ENCODE results near the gene RCE1.

The RCE1 gene

GRCh38 chr11:66815646-66816045 is 27.6 kb upstream of the RCE1 start (continued):
- no peak for TF ChIP-seq BCL6B (tag by site-specific recombination; IDR thresholded peaks at IDR 0.05)
- TF ChIP-seq ZNF571 (tag by site-specific recombination; IDR thresholded peaks at IDR 0.05): no peak
- TF ChIP-seq ZNF768 (tag by site-specific recombination; IDR thresholded peaks at IDR 0.05): no peak
- no peak for TF ChIP-seq ZNF148 (tag by site-specific recombination; IDR thresholded peaks at IDR 0.05; ENCODE audit: borderline replicate concordance)
- TF ChIP-seq KLF7 (tag by site-specific recombination; IDR thresholded peaks at IDR 0.05; ENCODE audit: borderline replicate concordance): no peak
- no peak for TF ChIP-seq ZNF155 (tag by site-specific recombination; IDR thresholded peaks at IDR 0.05)
- no peak for TF ChIP-seq YY1 (tag by site-specific recombination; IDR thresholded peaks at IDR 0.05)
- no peak for TF ChIP-seq ZNF354C (tag by site-specific recombination; IDR thresholded peaks at IDR 0.05; ENCODE audit: borderline replicate concordance, low read depth)
- TF ChIP-seq ZNF704 (tag by site-specific recombination; IDR thresholded peaks at IDR 0.05): no peak

GRCh38 chr11:66818231-66818955 is 24.8 kb upstream of the RCE1 start:
- Histone ChIP-seq H3K4me3 (ENCODE audit: low read depth, low read length) (no peak overlapping the region), H3K27ac (ENCODE audit: extremely low read depth, low read depth, low read length) (no peak overlapping the region), H3K36me3 (ENCODE audit: control insufficient read depth in 2 of 2, insufficient read depth in 1 of 2, low read length in 2 of 2) (peaks cover 0 to 3% of the 10 kb centered on the region in 2 experiments; a peak in 1 of 3 replicates), H3K4me1 (ENCODE audit: control insufficient read depth, insufficient read depth, low read length) (no peaks in the 10 kb centered on the region), H3K9me3 (ENCODE audit: control insufficient read depth, insufficient read depth, low read depth, low read length) (no peaks in the 10 kb centered on the region)
- no peak for TF ChIP-seq ZNF555 (tag by site-specific recombination; conservative IDR thresholded peaks at IDR 0.05)
- TF ChIP-seq ZFP37 (tag by site-specific recombination; IDR thresholded peaks at IDR 0.05): no peak
- no peak for TF ChIP-seq ZNF2 (tag by site-specific recombination; IDR thresholded peaks at IDR 0.05)
- TF ChIP-seq ZNF654 (tag by site-specific recombination; IDR thresholded peaks at IDR 0.05; ENCODE audit: low read depth): no peak
- TF ChIP-seq ZBTB21 (tag by site-specific recombination; IDR thresholded peaks at IDR 0.05): no peak
- no peak for TF ChIP-seq ZNF48 (tag by site-specific recombination; IDR thresholded peaks at IDR 0.05)
- TF ChIP-seq SCRT1 (tag by site-specific recombination; IDR thresholded peaks at IDR 0.05; ENCODE audit: borderline replicate concordance): no peak
- no peak for TF ChIP-seq ZNF416 (tag by site-specific recombination; IDR thresholded peaks at IDR 0.05)
- no peak for TF ChIP-seq WT1 (tag by site-specific recombination; IDR thresholded peaks at IDR 0.05)
- no peak for TF ChIP-seq ZNF645 (tag by site-specific recombination; IDR thresholded peaks at IDR 0.05)
- TF ChIP-seq ZNF624 (tag by site-specific recombination; IDR thresholded peaks at IDR 0.05): no peak
- no peak for TF ChIP-seq ZNF350 (tag by site-specific recombination; IDR thresholded peaks at IDR 0.05)
- no peak for TF ChIP-seq ZNF37A (tag by site-specific recombination; IDR thresholded peaks at IDR 0.05)
- no peak for TF ChIP-seq ZBTB20 (tag by site-specific recombination; IDR thresholded peaks at IDR 0.05)
- no peak for TF ChIP-seq ZNF155 (tag by site-specific recombination; IDR thresholded peaks at IDR 0.05)
- TF ChIP-seq ATF2 (tag by site-specific recombination; IDR thresholded peaks at IDR 0.05; ENCODE audit: low read depth): no peak
- ChIA-PET POLR2A (no interaction called here), CTCF (interaction anchor here (0.6 to 1.1 kb wide), 2 partner anchors 123 to 432 kb away, joined by 3 to 6 read pairs; no protein-coding TSS in a partner anchor)
